SK-N-SH (cell line): ENCODE measurements around the gene MRI1. TPM values are rescaled to one million over a fixed set of nuclear protein-coding genes. Genes with fewer than 3 reads are reported as not detected.

Source experiments
- CTCF ChIA-PET: fragments of 300-600, 350-600 bp; formaldehyde crosslinking; extraction: SDS; loops from one replicate; lab custom pipeline; 2021; lab: Yijun Ruan, JAX
- POLR2A ChIA-PET: fragments of 350-600 bp; sonication (Branson Sonifier 250); formaldehyde crosslinking; extraction: SDS; loops from one replicate; lab custom pipeline; 2020; ENCODE audit warnings: antibody characterized with exemption, inconsistent platforms; lab: Yijun Ruan, JAX
- DNase-seq: peaks from one replicate; pipeline ENCODE4 v3.0.0; 2012
- H2AFZ ChIP-seq: fragments of 200-600 bp; sonication (generic); 2 replicates; pipeline ENCODE4 v1.8.1; 2016; ENCODE audit warnings: antibody characterized with exemption, mild to moderate bottlenecking, low read depth
- H3F3A ChIP-seq: fragments of 200-600 bp; sonication (generic); replicated peaks from 2 replicates; pipeline ENCODE3; 2016; ENCODE audit warnings: antibody characterized with exemption, mild to moderate bottlenecking; ENCODE audit not compliant: insufficient read depth
- H3K27ac ChIP-seq, 2 experiments: fragments of 200-500 bp in 1 of 2; fragments of 200-600 bp in 1 of 2; sonication (Bioruptor generic) in 1 of 2; sonication (generic), shearing (Covaris generic) in 1 of 2; 2 replicates each; pipeline versions ENCODE4 v1.5.1 to v1.6.1; 2014 to 2016; ENCODE audit warnings: low read depth in 2 of 2, inconsistent platforms in 1 of 2, low read length in 1 of 2, mild to moderate bottlenecking in 1 of 2, mixed read lengths in 1 of 2
- H3K27me3 ChIP-seq: fragments of 200-600 bp; sonication (generic), shearing (Covaris generic); 2 replicates; pipeline ENCODE4 v1.6.1; 2016; ENCODE audit warnings: mixed run types; ENCODE audit not compliant: insufficient read depth
- H3K36me3 ChIP-seq, 2 experiments: fragments of 200-500 bp in 1 of 2; fragments of 200-600 bp in 1 of 2; sonication (Bioruptor generic) in 1 of 2; sonication (generic) in 1 of 2; replicated peaks in 1 of 2; 2 replicates each; pipeline versions ENCODE3 to v1.5.1; 2014 to 2016; ENCODE audit warnings: low read length in 1 of 2, mild to moderate bottlenecking in 1 of 2; ENCODE audit not compliant: insufficient read depth in 2 of 2, control insufficient read depth in 1 of 2
- H3K4me1 ChIP-seq, 2 experiments: fragments of 200-500 bp in 1 of 2; fragments of 200-600 bp in 1 of 2; sonication (Bioruptor generic) in 1 of 2; sonication (generic), shearing (Covaris generic) in 1 of 2; 2 replicates each; pipeline versions ENCODE4 v1.5.1 to v1.6.1; 2014 to 2016; ENCODE audit warnings: low read depth in 1 of 2, low read length in 1 of 2, mixed run types in 1 of 2; ENCODE audit not compliant: insufficient read depth in 2 of 2, control insufficient read depth in 1 of 2
- H3K4me2 ChIP-seq: fragments of 200-600 bp; sonication (generic), shearing (Covaris generic); 2 replicates; pipeline ENCODE4 v1.6.1; 2017; ENCODE audit warnings: mixed run types
- H3K4me3 ChIP-seq, 2 experiments: fragments of 200-500 bp in 1 of 2; fragments of 200-600 bp in 1 of 2; sonication (Bioruptor generic) in 1 of 2; sonication (generic), shearing (Covaris generic) in 1 of 2; 2 replicates each; pipeline versions ENCODE4 v1.5.1 to v1.8.1; 2014 to 2016; ENCODE audit warnings: low read depth in 2 of 2, inconsistent platforms in 1 of 2, low read length in 1 of 2, mild to moderate bottlenecking in 1 of 2, mixed read lengths in 1 of 2, moderate library complexity in 1 of 2
- H3K79me2 ChIP-seq: fragments of 200-600 bp; sonication (generic); 2 replicates; pipeline ENCODE4 v1.8.1; 2017; ENCODE audit warnings: mild to moderate bottlenecking; ENCODE audit not compliant: insufficient read depth
- H3K9ac ChIP-seq: fragments of 200-600 bp; sonication (generic); 2 replicates; pipeline ENCODE4 v1.6.1; 2017; ENCODE audit warnings: mixed run types
- H3K9me2 ChIP-seq: fragments of 200-600 bp; sonication (generic); 2 replicates; pipeline ENCODE4 v1.6.1; 2017; ENCODE audit warnings: mixed run types
- H3K9me3 ChIP-seq: fragments of 200-600 bp; sonication (generic); 2 replicates; pipeline ENCODE4 v1.6.1; 2017; ENCODE audit warnings: mixed run types, mild to moderate bottlenecking, moderate library complexity
- H4K20me1 ChIP-seq: fragments of 200-600 bp; sonication (generic); 2 replicates; pipeline ENCODE4 v1.6.1; 2017; ENCODE audit warnings: mild to moderate bottlenecking, mixed run types; ENCODE audit not compliant: insufficient read depth
- CHD2 ChIP-seq: fragments of 150-350 bp; IDR thresholded peaks from 2 replicates; pipeline ENCODE4 v1.6.1; 2018; ENCODE audit warnings: low read length; ENCODE audit not compliant: partially characterized antibody
- CTCF ChIP-seq: fragments of 200-600 bp; sonication (generic); IDR thresholded peaks from 2 replicates; pipeline ENCODE4 v1.6.1; 2017; ENCODE audit warnings: antibody characterized with exemption, mild to moderate bottlenecking, moderate library complexity
- EP300 ChIP-seq, 2 experiments: IDR thresholded peaks; 2 replicates each; pipeline versions ENCODE4 v1.4.0 to v1.6.1; 2012; ENCODE audit warnings: borderline replicate concordance in 1 of 2, low read depth in 1 of 2, low read length in 1 of 2
- EZH2phosphoT487 ChIP-seq: fragments of 200-600 bp; sonication (generic); IDR thresholded peaks from 2 replicates; pipeline ENCODE4 v1.6.1; 2017; ENCODE audit warnings: low read depth, mixed run types, mild to moderate bottlenecking, antibody characterized with exemption, moderate library complexity, borderline replicate concordance
- GATA2 ChIP-seq: sonication (generic); formaldehyde crosslinking; IDR thresholded peaks from 2 replicates; pipeline ENCODE4 v1.5.0; 2020; ENCODE audit warnings: mild to moderate bottlenecking, missing genetic modification reagents
- IRF3 ChIP-seq: fragments of 150-350 bp; IDR thresholded peaks from 2 replicates; pipeline ENCODE4 v1.6.1; 2016; ENCODE audit warnings: mild to moderate bottlenecking, low read depth, low read length
- JUND ChIP-seq: IDR thresholded peaks from 2 replicates; pipeline ENCODE4 v1.4.0; 2012
- MXI1 ChIP-seq: IDR thresholded peaks from 2 replicates; pipeline ENCODE4 v1.6.1; 2012; ENCODE audit warnings: mild to moderate bottlenecking, low read depth, low read length, improper control_type of control experiment
- NFIC ChIP-seq: IDR thresholded peaks from 2 replicates; pipeline ENCODE4 v1.4.0; 2012; ENCODE audit warnings: borderline replicate concordance
- PBX3 ChIP-seq: IDR thresholded peaks from 2 replicates; pipeline ENCODE4; 2012
- RAD21 ChIP-seq: IDR thresholded peaks from 2 replicates; pipeline ENCODE4 v1.6.1; 2012; ENCODE audit warnings: mild to moderate bottlenecking, low read length
- WGBS: methylation state at CpG from one replicate; pipeline ENCODE4 v1.1.6; 2017; ENCODE audit warnings: low lambda C conversion rate; 5-methylcytosine and 5-hydroxymethylcytosine counted together
- polyA plus RNA-seq, 3 experiments: library from polyadenylated mRNA; depleted of rRNA; stranded (reverse); fragments of >200 nt; gene quantifications; 2 replicates each; pipeline ENCODE4 v1.2.3, GENCODE V29; 2012

Gene MRI1
- polyA plus RNA-seq, 1 of the 3 experiments (the other 2 are of a cell fraction), result 49.6 TPM

- no peak for TF ChIP-seq IRF3
- no peak for TF ChIP-seq CTCF
- no peak for TF ChIP-seq EP300 (IDR thresholded peaks at IDR 0.05; ENCODE audit: borderline replicate concordance in 1 of 2, low read depth in 1 of 2, low read length in 1 of 2)
- no peak for TF ChIP-seq RAD21
- TF ChIP-seq NFIC, result no peak
- no peak for TF ChIP-seq JUND
- TF ChIP-seq PBX3, result no peak
- TF ChIP-seq GATA2 (CRISPR knock-in tag), result no peak
- TF ChIP-seq EZH2phosphoT487, result no peak
- Histone ChIP-seq H3K4me3 (no peak overlapping the region), H3K79me2 (peaks cover 33% of the 10 kb centered on the region; the same call in 1 of the 2 replicates), H3K4me2 (no peak overlapping the region), H3K27me3 (no peaks in the 10 kb centered on the region), H3K9me3 (no peaks in the 10 kb centered on the region), H4K20me1 (no peaks in the 10 kb centered on the region), H3K9me2 (no peaks in the 10 kb centered on the region), H3K27ac (no peak overlapping the region), H2AFZ (no peak overlapping the region), H3F3A (no peaks in the 10 kb centered on the region), H3K9ac (no peak overlapping the region), H3K4me1 (peaks cover 5 to 11% of the 10 kb centered on the region in 2 experiments; a peak in 2 of 4 replicates), H3K36me3 (peaks cover 21% of the 10 kb centered on the region in 2 experiments)
- DNase-seq, result no peak
- ChIA-PET POLR2A (no interaction called here), CTCF (interaction anchor here (2.6 kb wide), 1 partner anchor 99 kb away, joined by 11 read pairs; no protein-coding TSS in a partner anchor)
- WGBS, result 90% methylated on average over 3 of the region's 3 CpGs
These were observed 1.1 kb upstream of the MRI1 start for GRCh38 chr19:13763265-13763664.

GRCh38 chr19:13764821-13765394 is 586 bp downstream of the MRI1 start:
- POLR2A ChIA-PET, result interaction anchor here (1.0 to 1.6 kb wide), 5 partner anchors 9 to 316 kb away, joined by 3 to 23 read pairs (median 4); partner anchors contain the start of gene C19orf53
- Histone ChIP-seq H3K9ac (peak overlapping the region; percentile 57), H3K36me3 (peaks cover 17 to 20% of the 10 kb centered on the region in 2 experiments), H3K4me2 (peak overlapping the region; percentile 71), H3K27me3 (no peaks in the 10 kb centered on the region), H3K27ac (peak overlapping the region; percentile 6 to 15; a peak in 2 of 4 replicates), H3K9me2 (no peaks in the 10 kb centered on the region), H3K4me3 (peak overlapping the region; percentile 63 to 69), H4K20me1 (no peaks in the 10 kb centered on the region), H3F3A (peaks cover 4% of the 10 kb centered on the region), H3K79me2 (peaks cover 36% of the 10 kb centered on the region; the same call in 1 of the 2 replicates), H3K9me3 (no peaks in the 10 kb centered on the region), H3K4me1 (peaks cover 5 to 11% of the 10 kb centered on the region in 2 experiments; a peak in 2 of 4 replicates), H2AFZ (peak overlapping the region; percentile 56; the same call in 1 of the 2 replicates)
- DNase-seq, result peak; percentile 74
- CTCF ChIA-PET, result interaction anchor here (2.6 kb wide), 1 partner anchor 97 kb away, joined by 11 read pairs; no protein-coding TSS in a partner anchor
- TF ChIP-seq IRF3 (no peak), CHD2 (no peak), MXI1 (peak; percentile 15; the same call in 1 of the 2 replicates)
- 36% methylated on average over 5 of the region's 48 CpGs for WGBS
